Neuronal stem cell (in vitro differentiated cells): Measurements from ENCODE around the gene KIF25.
"Not testable (repeated sequence)": the region's sequence is repeated elsewhere in the genome, so short reads cannot be mapped to it uniquely, and the experiment has no call there.

Experiments
- DNase-seq: peaks from one replicate; pipeline ENCODE4 v3.0.0-alpha.2; 2013; ENCODE audit warnings: low spot score
- H2AFZ ChIP-seq: one replicate; pipeline ENCODE4 v1.6.1; 2013; ENCODE audit warnings: mild to moderate bottlenecking, low read length, inconsistent platforms
- H2AK5ac ChIP-seq: 2 replicates; pipeline ENCODE4 v1.6.1; 2013; ENCODE audit warnings: low read depth, mild to moderate bottlenecking, inconsistent platforms, low read length, moderate library complexity, mixed read lengths
- H2BK120ac ChIP-seq: 2 replicates; pipeline ENCODE4 v1.6.1; 2013; ENCODE audit warnings: low read depth, mild to moderate bottlenecking, inconsistent platforms, low read length, moderate library complexity, mixed read lengths
- H2BK12ac ChIP-seq: one replicate; pipeline ENCODE4 v1.6.1; 2013; ENCODE audit warnings: low read length, inconsistent platforms
- H2BK15ac ChIP-seq: 2 replicates; pipeline ENCODE4 v1.6.1; 2013; ENCODE audit warnings: mild to moderate bottlenecking, low read length, inconsistent platforms, mixed read lengths
- H2BK5ac ChIP-seq: one replicate; pipeline ENCODE4 v1.6.1; 2013; ENCODE audit warnings: inconsistent platforms, mild to moderate bottlenecking, low read length, moderate library complexity
- H3K14ac ChIP-seq: one replicate; pipeline ENCODE4 v1.6.1; 2013; ENCODE audit warnings: low read length, inconsistent platforms
- H3K18ac ChIP-seq: 2 replicates; pipeline ENCODE4 v1.6.1; 2013; ENCODE audit warnings: low read length, inconsistent platforms
- H3K23ac ChIP-seq: 2 replicates; pipeline ENCODE4 v1.6.1; 2013; ENCODE audit warnings: low read depth, mild to moderate bottlenecking, mixed read lengths, low read length, inconsistent platforms; ENCODE audit not compliant: poor library complexity
- H3K27ac ChIP-seq: replicated peaks from 3 replicates; pipeline ENCODE4 v1.5.1; 2013; ENCODE audit warnings: low read length, inconsistent platforms
- H3K27me3 ChIP-seq, 3 experiments: 2 replicates each; pipeline ENCODE4 v1.6.1; 2013; ENCODE audit warnings: low read length in 3 of 3, mild to moderate bottlenecking in 2 of 3, inconsistent platforms in 1 of 3, low read depth in 1 of 3, mixed read lengths in 1 of 3, moderate library complexity in 1 of 3; ENCODE audit not compliant: control insufficient read depth in 3 of 3, insufficient read depth in 3 of 3
- H3K36me3 ChIP-seq, 2 donors: replicated peaks in 1 of 2; 2 replicates each; pipeline ENCODE4 v1.6.1; 2013; ENCODE audit warnings: low read length in 2 of 2; ENCODE audit not compliant: control insufficient read depth in 2 of 2, insufficient read depth in 2 of 2
- H3K4ac ChIP-seq: 2 replicates; pipeline ENCODE4 v1.6.1; 2013; ENCODE audit warnings: inconsistent platforms, mild to moderate bottlenecking, low read length, moderate library complexity
- H3K4me1 ChIP-seq, 2 donors: 1 replicate in 1 of 2; 2 replicates in 1 of 2; pipeline ENCODE4 v1.6.1; 2013; ENCODE audit warnings: low read length in 2 of 2, low read depth in 1 of 2; ENCODE audit not compliant: control insufficient read depth in 2 of 2, insufficient read depth in 1 of 2
- H3K4me2 ChIP-seq: one replicate; pipeline ENCODE4 v1.6.1; 2013; ENCODE audit warnings: mild to moderate bottlenecking, low read length, inconsistent platforms; ENCODE audit not compliant: insufficient read depth, poor library complexity, severe bottlenecking
- H3K4me3 ChIP-seq, 2 donors: 2 replicates each; pipeline ENCODE4 v1.5.1; 2013; ENCODE audit warnings: low read length in 2 of 2, mild to moderate bottlenecking in 2 of 2, inconsistent platforms in 1 of 2, moderate library complexity in 1 of 2
- H3K79me1 ChIP-seq: one replicate; pipeline ENCODE4 v1.6.1; 2013; ENCODE audit warnings: low read depth, mild to moderate bottlenecking, inconsistent platforms, low read length, moderate library complexity
- H3K9ac ChIP-seq: one replicate; pipeline ENCODE4 v1.6.1; 2013; ENCODE audit warnings: mild to moderate bottlenecking, low read depth, low read length, inconsistent platforms; ENCODE audit not compliant: poor library complexity
- H3K9me3 ChIP-seq, 2 donors: replicated peaks in 1 of 2; 2 replicates each; pipeline versions ENCODE3 to v1.6.1; 2013; ENCODE audit warnings: low read length in 2 of 2, mild to moderate bottlenecking in 2 of 2, inconsistent platforms in 1 of 2, low read depth in 1 of 2, mixed read lengths in 1 of 2, moderate library complexity in 1 of 2; ENCODE audit not compliant: control insufficient read depth in 2 of 2, insufficient read depth in 1 of 2
- H4K8ac ChIP-seq: one replicate; pipeline ENCODE4 v1.6.1; 2013; ENCODE audit warnings: low read depth, mild to moderate bottlenecking, inconsistent platforms, low read length, moderate library complexity
- H4K91ac ChIP-seq: one replicate; pipeline ENCODE4 v1.6.1; 2013; ENCODE audit warnings: low read length, low read depth, mild to moderate bottlenecking, inconsistent platforms; ENCODE audit not compliant: poor library complexity
- WGBS, 2 donors: extraction: QIAGEN DNeasy Blood & Tissue Kit; methylation state at CpG; one replicate each; pipeline ENCODE4 v1.1.7; 2013; ENCODE audit warnings: missing lambda C conversion rate in 2 of 2, mixed read lengths in 1 of 2; ENCODE audit not compliant: insufficient read length in 2 of 2, insufficient replicate concordance in 1 of 2; ENCODE audit errors: extremely low coverage in 2 of 2; 5-methylcytosine and 5-hydroxymethylcytosine counted together

The KIF25 gene

GRCh38 chr6:168001029-168001332 is 3.5 kb downstream of the KIF25 start:
- H2BK5ac ChIP-seq, result no peak overlapping the region
- H3K4me3 ChIP-seq, result no peak overlapping the region
- H3K14ac ChIP-seq, result no peak overlapping the region
- H2BK15ac ChIP-seq, result no peak overlapping the region
- no peak for DNase-seq
- WGBS, 2 donors, result no CpG with 5 or more reads among the region's 10 CpGs
- H2AFZ ChIP-seq, result no peak overlapping the region
- H2AK5ac ChIP-seq, result no peak overlapping the region
- H3K18ac ChIP-seq, result no peak overlapping the region
- no peaks in the 10 kb centered on the region for H3K36me3 ChIP-seq
- H3K9me3 ChIP-seq, result peaks cover 0 to 9% of the 10 kb centered on the region in 2 donors
- no peak overlapping the region for H2BK120ac ChIP-seq
- H3K4me1 ChIP-seq, result peaks cover 0 to 6% of the 10 kb centered on the region in 2 donors
- no peak overlapping the region for H4K8ac ChIP-seq
- H3K79me1 ChIP-seq, result peaks cover 1% of the 10 kb centered on the region
- peaks cover 0 to 3% (median 0%) of the 10 kb centered on the region in 3 experiments for H3K27me3 ChIP-seq
- no peak overlapping the region for H3K27ac ChIP-seq
- H3K9ac ChIP-seq, result no peak overlapping the region
- H3K23ac ChIP-seq, result no peak overlapping the region
- no peak overlapping the region for H4K91ac ChIP-seq
- H3K4me2 ChIP-seq, result no peak overlapping the region
- H3K4ac ChIP-seq, result no peak overlapping the region
- H2BK12ac ChIP-seq, result no peak overlapping the region

- WGBS, 2 donors, result no CpG with 5 or more reads among the region's 21 CpGs
- not testable (repeated sequence) for H3K27me3 ChIP-seq, DNase-seq, H3K36me3 ChIP-seq, H3K4me3 ChIP-seq, H2BK15ac ChIP-seq, H3K14ac ChIP-seq, H4K8ac ChIP-seq, H2BK5ac ChIP-seq, H2BK12ac ChIP-seq, H3K4me2 ChIP-seq, H3K4ac ChIP-seq, H2AK5ac ChIP-seq, H3K9ac ChIP-seq, H2BK120ac ChIP-seq, H3K4me1 ChIP-seq, H2AFZ ChIP-seq, H3K27ac ChIP-seq, H3K79me1 ChIP-seq, H4K91ac ChIP-seq, H3K9me3 ChIP-seq, H3K23ac ChIP-seq
- peak overlapping the region; percentile 64 for H3K18ac ChIP-seq
Observed at GRCh38 chr6:168001514-168001913, 4.0 kb downstream of the KIF25 start.

- Histone ChIP-seq H4K8ac (no peak overlapping the region), H3K27me3 (peaks cover 0 to 3% (median 0%) of the 10 kb centered on the region in 3 experiments), H2BK5ac (no peak overlapping the region), H2AFZ (no peak overlapping the region), H3K14ac (no peak overlapping the region), H3K79me1 (peaks cover 1% of the 10 kb centered on the region), H3K9ac (no peak overlapping the region), H2BK15ac (no peak overlapping the region), H3K9me3 (peaks cover 0 to 9% of the 10 kb centered on the region in 2 donors), H2AK5ac (no peak overlapping the region), H3K27ac (no peak overlapping the region), H3K4me1 (no peaks in the 10 kb centered on the region), H3K4ac (no peak overlapping the region), H4K91ac (no peak overlapping the region), H3K23ac (no peak overlapping the region), H2BK12ac (no peak overlapping the region), H3K4me2 (no peak overlapping the region), H3K18ac (no peak overlapping the region), H3K4me3 (no peak overlapping the region), H2BK120ac (no peak overlapping the region), H3K36me3 (no peaks in the 10 kb centered on the region)
- no peak for DNase-seq
- no CpG with 5 or more reads among the region's 6 CpGs for WGBS, 2 donors
Observed at GRCh38 chr6:168002804-168003203, 5.3 kb downstream of the KIF25 start.

DNA sequence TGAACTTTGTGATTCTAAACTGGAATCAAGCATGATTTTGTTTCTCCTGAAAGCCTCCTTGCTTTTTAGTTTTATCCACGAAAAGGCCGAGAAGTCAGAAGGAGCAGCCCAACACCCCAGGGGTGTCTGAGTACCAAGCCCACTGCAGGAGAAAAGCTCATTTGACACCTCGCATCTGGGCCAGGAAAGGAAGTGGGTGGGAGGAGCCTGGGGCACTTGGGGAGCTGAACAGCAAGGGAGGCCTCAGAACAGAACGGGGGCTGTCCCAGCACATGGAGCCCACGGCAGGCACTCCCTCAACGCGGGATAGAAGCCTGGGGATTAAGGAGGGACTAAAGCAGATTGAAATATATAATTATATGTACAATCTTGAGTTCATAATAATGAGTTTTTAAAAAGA is 6.6 kb downstream of the KIF25 start:
- DNase-seq, result no peak
- Histone ChIP-seq H3K9me3 (peaks cover 0 to 9% of the 10 kb centered on the region in 2 donors), H3K79me1 (peaks cover 1% of the 10 kb centered on the region), H2BK12ac (no peak overlapping the region), H4K91ac (no peak overlapping the region), H3K27me3 (peaks cover 0 to 3% (median 0%) of the 10 kb centered on the region in 3 experiments), H4K8ac (no peak overlapping the region), H2AFZ (no peak overlapping the region), H3K23ac (no peak overlapping the region), H2BK120ac (no peak overlapping the region), H3K4me1 (no peaks in the 10 kb centered on the region), H3K18ac (no peak overlapping the region), H3K4me2 (no peak overlapping the region), H3K27ac (no peak overlapping the region), H3K4me3 (no peak overlapping the region), H3K14ac (no peak overlapping the region), H2BK5ac (no peak overlapping the region), H2BK15ac (no peak overlapping the region), H3K9ac (no peak overlapping the region), H3K36me3 (no peaks in the 10 kb centered on the region), H2AK5ac (no peak overlapping the region), H3K4ac (no peak overlapping the region)
- WGBS, 2 donors, result no CpG with 5 or more reads among the region's 7 CpGs
